Stomach (tissue), 4 donors: ENCODE data around the gene ERCC2.

Source experiments
- CTCF ChIP-seq, 7 experiments: fragments of 450-650 bp in 4 of 7; fragments of 200-600 bp in 3 of 7; sonication (generic) in 3 of 7; IDR thresholded peaks; one replicate each; pipeline ENCODE4 v1.5.1; 2016 to 2019; ENCODE audit warnings: antibody characterized with exemption in 7 of 7, control low read depth in 2 of 7, mild to moderate bottlenecking in 1 of 7
- POLR2A ChIP-seq, 4 donors: fragments of 450-650 bp; IDR thresholded peaks; one replicate each; pipeline ENCODE4 v1.6.1; 2016; ENCODE audit warnings: antibody characterized with exemption in 4 of 4, control low read depth in 2 of 4, mild to moderate bottlenecking in 1 of 4, moderate library complexity in 1 of 4

DNA sequence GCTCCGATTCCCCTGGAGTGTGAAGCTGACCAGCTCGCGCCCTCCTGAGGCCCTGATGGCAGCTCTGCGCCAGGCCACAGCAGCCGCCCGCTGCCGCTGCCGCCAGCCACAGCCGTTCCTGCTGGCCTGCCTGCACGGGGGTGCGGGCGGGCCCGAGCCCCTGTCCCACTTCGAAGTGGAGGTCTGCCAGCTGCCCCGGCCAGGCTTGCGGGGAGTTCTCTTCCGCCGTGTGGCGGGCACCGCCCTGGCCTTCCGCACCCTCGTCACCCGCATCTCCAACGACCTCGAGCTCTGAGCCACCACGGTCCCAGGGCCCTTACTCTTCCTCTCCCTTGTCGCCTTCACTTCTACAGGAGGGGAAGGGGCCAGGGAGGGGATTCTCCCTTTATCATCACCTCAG is 68.0 kb downstream of the ERCC2 start:
- no peak for TF ChIP-seq POLR2A (IDR thresholded peaks at IDR 0.05)
- no peak for TF ChIP-seq CTCF (IDR thresholded peaks at IDR 0.05)
